HAP-1 (cell line): ENCODE results near the gene ABCB6.

Source experiments
- DNase-seq, 2 experiments: peaks; one replicate each; pipeline ENCODE4 v3.0.0-alpha.2; 2016 to 2020; ENCODE audit warnings: low spot score in 2 of 2
- H3K27me3 ChIP-seq: fragments of 250-450 bp; sonication (Bioruptor Pico); 2 replicates; pipeline ENCODE4 v1.5.1; 2020; ENCODE audit warnings: low read depth, mild to moderate bottlenecking, moderate library complexity
- H3K36me3 ChIP-seq: fragments of 250-450 bp; sonication (Bioruptor Pico); replicated peaks from 2 replicates; pipeline ENCODE4 v1.5.1; 2020; ENCODE audit warnings: mild to moderate bottlenecking
- H3K4me1 ChIP-seq: fragments of 250-450 bp; sonication (Bioruptor Pico); 2 replicates; pipeline ENCODE4 v1.5.1; 2020; ENCODE audit warnings: mild to moderate bottlenecking
- H3K4me3 ChIP-seq: fragments of 250-450 bp; sonication (Bioruptor Pico); 2 replicates; pipeline ENCODE4 v1.5.1; 2020; ENCODE audit warnings: mild to moderate bottlenecking, moderate library complexity
- H3K9me3 ChIP-seq: fragments of 250-450 bp; sonication (Bioruptor Pico); 2 replicates; pipeline ENCODE4 v1.5.1; 2020; ENCODE audit warnings: mild to moderate bottlenecking, moderate library complexity
- in situ Hi-C: fragments of 300-500 bp; cut with MboI; formaldehyde crosslinking; loops from 3 replicates; pipeline ENCODE4 v1.14.3; 2020; ENCODE audit warnings: low sequenced_read_pairs, inconsistent platforms, mixed read lengths

Gene ABCB6

DNA sequence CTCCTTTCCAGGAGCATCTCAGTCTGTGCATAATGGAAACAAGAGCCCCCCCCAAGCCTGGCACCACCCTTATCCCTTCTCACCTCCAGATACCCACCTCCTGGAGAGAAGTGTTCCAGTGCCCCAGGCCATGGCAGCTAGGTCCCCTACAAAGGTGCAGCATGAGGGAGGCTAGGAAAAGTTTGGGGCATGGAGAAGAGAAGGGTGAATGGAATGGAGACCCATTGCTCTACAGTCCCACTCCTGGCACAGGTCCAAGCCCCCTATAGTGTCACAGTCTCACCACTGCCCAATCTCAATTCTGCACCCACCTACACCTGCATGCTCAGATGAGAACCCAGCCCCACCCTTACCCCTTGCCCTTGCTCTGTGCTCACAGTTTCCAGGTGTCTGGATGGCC, 49.8 kb downstream of the ABCB6 start:
- no peak for DNase-seq
- H3K9me3 ChIP-seq = no peaks in the 10 kb centered on the region
- H3K36me3 ChIP-seq = peaks cover 13% of the 10 kb centered on the region
- H3K27me3 ChIP-seq = no peaks in the 10 kb centered on the region
- in situ Hi-C loops = no loop called here
- no peaks in the 10 kb centered on the region for H3K4me1 ChIP-seq
- no peak overlapping the region for H3K4me3 ChIP-seq

DNA sequence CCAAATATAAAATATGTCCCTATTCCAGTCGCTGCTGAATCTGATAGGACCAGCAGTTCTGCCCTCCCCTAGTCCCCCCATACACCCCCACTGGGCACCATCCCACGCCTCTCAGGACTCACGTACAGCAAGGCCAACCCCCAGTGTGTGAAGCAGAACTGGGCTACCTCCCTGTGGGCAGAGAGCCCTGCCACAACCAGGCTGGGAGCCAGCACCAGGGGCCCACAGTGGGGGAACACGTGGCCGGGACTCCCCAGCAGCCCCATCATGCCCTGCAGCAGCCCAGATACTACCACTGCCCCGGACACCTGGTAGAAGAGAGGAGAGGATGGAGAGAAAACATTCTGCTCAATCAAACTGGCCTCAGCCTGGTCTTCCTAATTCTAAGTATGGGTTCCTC, 50.2 kb downstream of the ABCB6 start:
- in situ Hi-C loops = no loop called here
- H3K36me3 ChIP-seq = peaks cover 13% of the 10 kb centered on the region
- no peaks in the 10 kb centered on the region for H3K27me3 ChIP-seq
- no peaks in the 10 kb centered on the region for H3K4me1 ChIP-seq
- no peaks in the 10 kb centered on the region for H3K9me3 ChIP-seq
- no peak overlapping the region for H3K4me3 ChIP-seq
- no peak for DNase-seq

DNA sequence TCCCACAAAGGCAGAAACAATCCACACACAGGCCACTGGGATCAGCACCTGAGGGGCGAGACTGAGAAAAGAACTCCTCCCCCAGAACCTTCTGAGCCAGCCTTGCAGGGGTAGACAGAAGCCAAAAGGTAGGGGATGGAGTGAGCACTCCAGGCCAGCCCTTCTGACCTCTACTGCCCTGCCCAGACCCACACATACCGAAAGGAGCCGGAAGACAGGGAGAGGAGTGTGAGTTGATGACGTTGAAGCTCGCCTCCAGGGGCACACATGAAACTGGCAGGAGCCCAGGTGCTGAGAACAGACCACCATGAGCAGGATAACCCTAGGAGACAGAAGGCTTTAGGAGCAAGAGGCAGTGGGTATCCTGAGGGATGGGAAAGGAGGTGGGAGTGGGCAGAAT, 50.8 kb downstream of the ABCB6 start:
- H3K4me1 ChIP-seq = no peaks in the 10 kb centered on the region
- H3K27me3 ChIP-seq = no peaks in the 10 kb centered on the region
- H3K4me3 ChIP-seq = no peak overlapping the region
- no peaks in the 10 kb centered on the region for H3K9me3 ChIP-seq
- in situ Hi-C loops = no loop called here
- DNase-seq = no peak
- H3K36me3 ChIP-seq = peaks cover 9% of the 10 kb centered on the region

DNA sequence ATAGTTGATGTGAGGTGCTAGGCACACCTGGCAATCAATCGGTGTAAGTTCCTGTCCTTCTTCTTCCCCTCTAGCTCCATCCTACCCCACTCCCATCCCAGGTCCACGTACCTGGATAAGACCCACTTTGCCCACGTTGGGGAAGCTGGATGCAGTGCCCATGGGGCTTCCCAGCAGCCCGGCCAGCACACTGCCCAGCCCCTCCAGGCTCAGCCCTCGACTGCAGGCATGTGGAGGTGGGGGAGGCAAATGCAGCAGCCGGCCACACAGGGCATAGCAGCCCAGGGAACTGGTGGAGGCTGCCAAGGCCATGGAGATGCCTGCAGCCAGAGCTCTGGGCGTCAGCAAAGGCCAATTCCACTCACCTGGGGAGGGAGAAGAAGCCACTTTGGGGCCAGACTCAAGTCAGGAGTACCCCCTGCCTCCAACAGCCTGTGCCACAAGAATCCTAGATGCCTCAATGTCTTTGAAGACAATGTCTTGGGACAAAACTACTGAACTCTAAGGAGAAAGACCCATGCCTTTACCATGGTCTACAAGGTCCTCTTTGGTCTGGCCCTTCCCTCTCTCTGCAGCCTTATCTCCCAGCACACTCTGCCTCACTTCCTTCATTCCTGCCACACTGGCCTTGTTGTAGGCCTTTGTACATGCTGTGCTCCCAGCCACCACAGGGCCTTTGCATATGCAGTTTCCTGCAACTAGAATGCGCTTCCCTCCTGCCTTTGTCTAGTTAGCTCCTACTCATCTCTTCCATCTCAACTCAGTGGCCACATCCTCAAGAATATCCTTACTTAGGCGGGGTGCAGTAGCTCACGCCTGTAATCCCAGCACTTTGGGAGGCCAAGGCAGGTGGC, 53.5 kb downstream of the ABCB6 start:
- H3K4me1 ChIP-seq = peaks cover 5% of the 10 kb centered on the region; the same call in 1 of the 2 replicates
- no peaks in the 10 kb centered on the region for H3K27me3 ChIP-seq
- no peak for DNase-seq
- no peak overlapping the region for H3K4me3 ChIP-seq
- in situ Hi-C loops = no loop called here
- no peaks in the 10 kb centered on the region for H3K36me3 ChIP-seq
- H3K9me3 ChIP-seq = no peaks in the 10 kb centered on the region

DNA sequence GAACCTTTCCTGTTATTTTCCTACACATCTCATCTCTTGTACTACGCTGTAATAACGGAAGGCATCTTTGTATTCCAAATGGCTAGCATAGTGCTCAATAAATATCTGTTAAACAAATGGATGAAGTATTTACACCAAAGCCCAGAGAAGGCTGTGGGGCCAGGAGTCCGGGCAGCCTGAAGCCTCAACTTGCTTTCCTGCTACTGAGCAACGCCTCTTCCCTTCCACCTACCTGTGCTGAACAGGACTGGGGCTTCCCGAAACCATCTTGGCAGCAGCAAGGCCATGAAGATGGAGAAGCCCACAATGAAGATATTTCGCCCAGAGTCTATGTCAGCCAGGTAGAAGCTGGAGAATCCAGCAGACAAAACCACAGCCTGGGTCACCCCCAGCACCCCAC, 55.6 kb downstream of the ABCB6 start:
- DNase-seq = no peak
- no peaks in the 10 kb centered on the region for H3K27me3 ChIP-seq
- in situ Hi-C loops = loop anchor here (5.0 kb wide), 1 partner anchor 134 kb away; no protein-coding TSS in a partner anchor

DNA sequence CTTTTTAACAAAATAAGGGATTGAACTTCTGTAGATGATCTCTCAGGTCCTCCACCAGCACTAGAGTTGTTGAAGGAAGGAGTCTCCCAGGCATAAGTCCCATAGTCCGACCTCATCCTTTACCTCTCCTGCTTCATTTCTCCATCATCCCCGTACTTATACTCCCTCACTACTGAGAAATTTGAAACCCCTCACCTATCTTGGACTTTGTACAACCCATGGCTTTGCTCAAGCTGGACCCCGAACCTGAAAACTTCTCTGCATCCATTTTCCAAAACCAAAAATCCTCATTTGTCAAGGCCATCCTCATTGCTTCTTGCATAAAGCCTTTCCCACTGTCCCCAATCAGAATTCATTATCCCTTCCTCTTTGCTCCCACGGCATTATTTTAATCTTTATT, 57.7 kb downstream of the ABCB6 start:
- Histone ChIP-seq H3K9me3 (no peaks in the 10 kb centered on the region), H3K4me3 (peak overlapping the region; percentile 62), H3K36me3 (no peaks in the 10 kb centered on the region), H3K27me3 (no peaks in the 10 kb centered on the region), H3K4me1 (peaks cover 17% of the 10 kb centered on the region)
- in situ Hi-C loops = loop anchor here (5.0 kb wide), 1 partner anchor 136 kb away; no protein-coding TSS in a partner anchor
- DNase-seq = no peak

More for the DNA sequence above, 55.6 kb downstream of the ABCB6 start:
- H3K36me3 ChIP-seq = no peaks in the 10 kb centered on the region
- H3K9me3 ChIP-seq = no peaks in the 10 kb centered on the region
- H3K4me3 ChIP-seq = no peak overlapping the region
- H3K4me1 ChIP-seq = peaks cover 8% of the 10 kb centered on the region

DNA sequence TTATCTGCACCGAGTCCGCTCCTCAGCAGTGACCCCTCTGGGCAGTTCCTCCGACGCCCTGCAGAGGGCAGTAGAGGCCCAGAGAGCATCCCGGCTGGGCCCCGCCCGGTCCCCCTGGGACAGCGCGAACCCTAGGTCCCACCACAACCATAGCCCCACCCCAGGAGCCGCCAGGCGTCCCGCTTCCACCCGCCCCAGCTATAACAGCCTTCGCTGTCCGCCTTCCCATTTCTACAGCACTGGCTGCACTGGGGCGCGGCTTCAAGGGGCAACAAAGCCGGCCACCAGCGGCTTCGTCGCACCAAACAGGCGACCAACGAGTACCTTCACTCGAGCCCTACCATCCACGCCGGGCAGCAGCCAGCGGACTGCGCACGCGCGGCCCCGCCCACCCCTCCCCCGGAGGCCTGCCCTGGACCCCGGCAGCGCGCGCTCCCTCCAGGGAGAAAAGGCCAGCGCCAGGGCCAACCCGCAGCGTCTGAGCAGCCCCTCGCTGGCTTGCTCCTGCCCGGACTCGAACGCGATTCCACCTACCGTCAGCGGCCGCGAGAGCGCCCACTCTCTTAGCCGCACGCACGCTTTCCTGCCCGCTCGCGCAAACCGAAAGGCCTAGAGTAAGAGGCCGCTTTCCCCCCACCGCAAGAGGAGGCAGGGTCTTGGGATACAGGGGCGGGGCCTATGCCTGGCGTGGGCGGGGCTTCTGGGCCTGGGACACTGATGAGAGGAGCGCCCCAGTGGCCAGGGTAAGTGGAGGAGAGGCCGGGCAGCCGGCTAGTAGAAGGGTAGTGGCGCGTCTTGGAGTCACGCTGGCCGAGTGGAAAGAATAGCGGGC, 58.4 kb downstream of the ABCB6 start, which contains the start of gene NHEJ1:
TSS of gene NHEJ1 (minus strand) at position 630 of the 832 bp plus-strand sequence. CDS start 2,453 bp downstream, outside the sequence.
- H3K9me3 ChIP-seq = no peaks in the 10 kb centered on the region
- H3K27me3 ChIP-seq = no peaks in the 10 kb centered on the region
- in situ Hi-C loops = loop anchor here (5.0 kb wide), 1 partner anchor 137 kb away; no protein-coding TSS in a partner anchor
- peak; percentile 82 to 98 for DNase-seq
- peak within 1 kb of the TSS; percentile 62 for H3K4me3 ChIP-seq
- H3K36me3 ChIP-seq = no peaks in the 10 kb centered on the region
- H3K4me1 ChIP-seq = peaks cover 17% of the 10 kb centered on the region
